HEK293 (cell line): ENCODE measurements around the gene PDGFB.
A peak's percentile ranks its signal among the peaks of the same experiment; 100 is the strongest.

Experiments
- EGR2 ChIP-seq: fragments of 450-650 bp; formaldehyde crosslinking; IDR thresholded peaks from 2 replicates; pipeline ENCODE4 v1.5.1; 2016; ENCODE audit warnings: low read depth, missing biosample characterization, missing genetic modification characterization
- HOXA7 ChIP-seq: sonication (generic); formaldehyde crosslinking; IDR thresholded peaks from 2 replicates; pipeline ENCODE4 v1.8.1; 2022; ENCODE audit warnings: missing genetic modification reagents, borderline replicate concordance
- MYNN ChIP-seq: fragments of 450-650 bp; formaldehyde crosslinking; IDR thresholded peaks from 2 replicates; pipeline ENCODE4 v1.5.1; 2016; ENCODE audit warnings: missing biosample characterization, missing genetic modification characterization, borderline replicate concordance
- REPIN1 ChIP-seq: fragments of 450-650 bp; formaldehyde crosslinking; IDR thresholded peaks from 2 replicates; pipeline ENCODE4 v1.5.1; 2017; ENCODE audit warnings: missing biosample characterization, missing genetic modification characterization, low read depth
- SETDB1 ChIP-seq: IDR thresholded peaks from one replicate; pipeline ENCODE4 v1.6.1; 2017; ENCODE audit warnings: mild to moderate bottlenecking, low read length, moderate library complexity, mixed read lengths; ENCODE audit not compliant: insufficient read length
- SP3 ChIP-seq: fragments of 450-650 bp; formaldehyde crosslinking; IDR thresholded peaks from 2 replicates; pipeline ENCODE4 v1.5.1; 2016; ENCODE audit warnings: missing biosample characterization, missing genetic modification characterization
- ZBTB17 ChIP-seq: fragments of 450-650 bp; formaldehyde crosslinking; IDR thresholded peaks from 2 replicates; pipeline ENCODE4 v1.5.1; 2016; ENCODE audit warnings: missing biosample characterization, missing genetic modification characterization
- ZBTB20 ChIP-seq: fragments of 450-650 bp; formaldehyde crosslinking; IDR thresholded peaks from 2 replicates; pipeline ENCODE4 v1.5.1; 2016; ENCODE audit warnings: missing biosample characterization, missing genetic modification characterization
- ZBTB21 ChIP-seq: fragments of 450-650 bp; formaldehyde crosslinking; IDR thresholded peaks from 2 replicates; pipeline ENCODE4 v1.5.1; 2017; ENCODE audit warnings: missing biosample characterization, missing genetic modification characterization
- ZFP3 ChIP-seq: fragments of 450-650 bp; formaldehyde crosslinking; IDR thresholded peaks from 2 replicates; pipeline ENCODE4 v1.5.1; 2016; ENCODE audit warnings: low read depth, missing biosample characterization, missing genetic modification characterization
- ZNF10 ChIP-seq: fragments of 450-650 bp; formaldehyde crosslinking; IDR thresholded peaks from 2 replicates; pipeline ENCODE4 v1.5.1; 2017; ENCODE audit warnings: missing biosample characterization, missing genetic modification characterization
- ZNF121 ChIP-seq: fragments of 450-650 bp; formaldehyde crosslinking; IDR thresholded peaks from 2 replicates; pipeline ENCODE4 v1.5.1; 2016; ENCODE audit warnings: missing biosample characterization, missing genetic modification characterization
- ZNF140 ChIP-seq: fragments of 450-650 bp; formaldehyde crosslinking; IDR thresholded peaks from 2 replicates; pipeline ENCODE4 v1.5.1; 2016; ENCODE audit warnings: missing biosample characterization, missing genetic modification characterization
- ZNF211 ChIP-seq: fragments of 450-650 bp; formaldehyde crosslinking; IDR thresholded peaks from 2 replicates; pipeline ENCODE4 v1.5.1; 2016; ENCODE audit warnings: low read depth, missing biosample characterization, missing genetic modification characterization
- ZNF274 ChIP-seq, 2 experiments: fragments of 200-500 bp in 1 of 2; fragments of 450-650 bp in 1 of 2; sonication (Bioruptor generic) in 1 of 2; formaldehyde crosslinking in 1 of 2; IDR thresholded peaks; 2 replicates each; pipeline versions ENCODE4 v1.5.1 to v1.6.1; 2014 to 2016; ENCODE audit warnings: borderline replicate concordance in 1 of 2, inconsistent platforms in 1 of 2, low read length in 1 of 2, missing biosample characterization in 1 of 2, missing genetic modification characterization in 1 of 2
- ZNF324 ChIP-seq: fragments of 450-650 bp; formaldehyde crosslinking; IDR thresholded peaks from 2 replicates; pipeline ENCODE4 v1.5.1; 2016; ENCODE audit warnings: missing biosample characterization, missing genetic modification characterization
- ZNF335 ChIP-seq: fragments of 450-650 bp; formaldehyde crosslinking; conservative IDR thresholded peaks from 2 replicates; pipeline ENCODE4 v1.5.1; 2016; ENCODE audit warnings: missing biosample characterization, missing genetic modification characterization
- ZNF404 ChIP-seq: fragments of 450-650 bp; formaldehyde crosslinking; IDR thresholded peaks from 2 replicates; pipeline ENCODE4 v1.5.1; 2017; ENCODE audit warnings: missing biosample characterization, missing genetic modification characterization
- ZNF416 ChIP-seq: fragments of 450-650 bp; formaldehyde crosslinking; IDR thresholded peaks from 2 replicates; pipeline ENCODE4 v1.5.1; 2016; ENCODE audit warnings: missing biosample characterization, missing genetic modification characterization
- ZNF473 ChIP-seq: fragments of 450-650 bp; formaldehyde crosslinking; IDR thresholded peaks from 2 replicates; pipeline ENCODE4 v1.5.1; 2017; ENCODE audit warnings: missing biosample characterization, missing genetic modification characterization
- ZNF48 ChIP-seq: fragments of 450-650 bp; formaldehyde crosslinking; IDR thresholded peaks from 2 replicates; pipeline ENCODE4 v1.5.1; 2016; ENCODE audit warnings: missing biosample characterization, missing genetic modification characterization
- ZNF529 ChIP-seq: fragments of 450-650 bp; formaldehyde crosslinking; IDR thresholded peaks from 2 replicates; pipeline ENCODE4 v1.5.1; 2017; ENCODE audit warnings: missing genetic modification characterization, missing biosample characterization; ENCODE audit not compliant: insufficient replicate concordance
- ZNF623 ChIP-seq: fragments of 450-650 bp; formaldehyde crosslinking; IDR thresholded peaks from 2 replicates; pipeline ENCODE4 v1.5.1; 2016; ENCODE audit warnings: missing biosample characterization, missing genetic modification characterization
- ZNF626 ChIP-seq: fragments of 450-650 bp; sonication (Bioruptor Pico); formaldehyde crosslinking; IDR thresholded peaks from 2 replicates; pipeline ENCODE4 v1.5.1; 2018; ENCODE audit warnings: missing biosample characterization, missing genetic modification characterization, inconsistent platforms
- ZNF629 ChIP-seq: fragments of 450-650 bp; formaldehyde crosslinking; IDR thresholded peaks from 2 replicates; pipeline ENCODE4 v1.5.1; 2017; ENCODE audit warnings: missing biosample characterization, missing genetic modification characterization
- ZNF707 ChIP-seq: fragments of 450-650 bp; formaldehyde crosslinking; IDR thresholded peaks from 2 replicates; pipeline ENCODE4 v1.5.1; 2016; ENCODE audit warnings: missing biosample characterization, missing genetic modification characterization
- ZNF76 ChIP-seq: fragments of 450-650 bp; formaldehyde crosslinking; IDR thresholded peaks from 2 replicates; pipeline ENCODE4; 2016; ENCODE audit warnings: low read depth, missing biosample characterization, missing genetic modification characterization, borderline replicate concordance
- ZNF768 ChIP-seq: fragments of 450-650 bp; formaldehyde crosslinking; IDR thresholded peaks from 2 replicates; pipeline ENCODE4 v1.5.1; 2018; ENCODE audit warnings: missing biosample characterization, mild to moderate bottlenecking, missing genetic modification characterization
- ZSCAN18 ChIP-seq: fragments of 450-650 bp; formaldehyde crosslinking; IDR thresholded peaks from 2 replicates; pipeline ENCODE4 v1.5.1; 2016; ENCODE audit warnings: missing biosample characterization, missing genetic modification characterization
- ZSCAN30 ChIP-seq: fragments of 450-650 bp; IDR thresholded peaks from 2 replicates; pipeline ENCODE4 v1.5.1; 2018; ENCODE audit warnings: missing biosample characterization, mild to moderate bottlenecking, missing genetic modification characterization, moderate library complexity
- TF ChIP-seq, protein P1 (sequence below): fragments of 450-650 bp; formaldehyde crosslinking; IDR thresholded peaks from 2 replicates; pipeline ENCODE4 v1.5.1; 2016; ENCODE audit warnings: missing biosample characterization, missing genetic modification characterization, low read depth
- TF ChIP-seq, protein P2 (sequence below): IDR thresholded peaks from 2 replicates; pipeline ENCODE4 v1.6.1; 2011; ENCODE audit warnings: mild to moderate bottlenecking, low read depth, low read length, borderline replicate concordance
- TF ChIP-seq, protein P3 (sequence below): fragments of 450-650 bp; formaldehyde crosslinking; IDR thresholded peaks from 2 replicates; pipeline ENCODE4; 2016; ENCODE audit warnings: missing biosample characterization, missing genetic modification characterization
- TF ChIP-seq, protein P4 (sequence below): fragments of 450-650 bp; formaldehyde crosslinking; IDR thresholded peaks from 2 replicates; pipeline ENCODE4 v1.5.1; 2017; ENCODE audit warnings: missing biosample characterization, missing genetic modification characterization

Gene PDGFB

GRCh38 chr22:39236321-39237317 lies 8.2 kb downstream of the PDGFB start (continued):
- TF ChIP-seq ZSCAN30 = peak; percentile 48; the same call in 1 of the 2 replicates
- no peak for TF ChIP-seq ZNF274 (IDR thresholded peaks at IDR 0.05; ENCODE audit: low read length)
- no peak for TF ChIP-seq ZNF274 (tag by site-specific recombination; IDR thresholded peaks at IDR 0.05; ENCODE audit: borderline replicate concordance)
- peak; percentile 89 for TF ChIP-seq ZNF629
- no peak for TF ChIP-seq SP3
- TF ChIP-seq, protein P1, sequence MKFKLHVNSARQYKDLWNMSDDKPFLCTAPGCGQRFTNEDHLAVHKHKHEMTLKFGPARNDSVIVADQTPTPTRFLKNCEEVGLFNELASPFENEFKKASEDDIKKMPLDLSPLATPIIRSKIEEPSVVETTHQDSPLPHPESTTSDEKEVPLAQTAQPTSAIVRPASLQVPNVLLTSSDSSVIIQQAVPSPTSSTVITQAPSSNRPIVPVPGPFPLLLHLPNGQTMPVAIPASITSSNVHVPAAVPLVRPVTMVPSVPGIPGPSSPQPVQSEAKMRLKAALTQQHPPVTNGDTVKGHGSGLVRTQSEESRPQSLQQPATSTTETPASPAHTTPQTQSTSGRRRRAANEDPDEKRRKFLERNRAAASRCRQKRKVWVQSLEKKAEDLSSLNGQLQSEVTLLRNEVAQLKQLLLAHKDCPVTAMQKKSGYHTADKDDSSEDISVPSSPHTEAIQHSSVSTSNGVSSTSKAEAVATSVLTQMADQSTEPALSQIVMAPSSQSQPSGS = no peak
- TF ChIP-seq ZBTB21 (tag by site-specific recombination) = peak; percentile 66; the same call in 1 of the 2 replicates
- TF ChIP-seq ZNF335 = peak; percentile 24; the same call in 1 of the 2 replicates
- peak; percentile 77; the same call in 1 of the 2 replicates for TF ChIP-seq ZNF76 (tag by site-specific recombination)
- TF ChIP-seq ZNF626 (tag by site-specific recombination) = no peak
- no peak for TF ChIP-seq REPIN1
- TF ChIP-seq HOXA7 = no peak
- TF ChIP-seq ZNF473 (tag by site-specific recombination) = no peak
- no peak for TF ChIP-seq ZNF121
- no peak for TF ChIP-seq ZFP3 (tag by site-specific recombination)
- no peak for TF ChIP-seq ZNF623 (tag by site-specific recombination)
- TF ChIP-seq, protein P2, sequence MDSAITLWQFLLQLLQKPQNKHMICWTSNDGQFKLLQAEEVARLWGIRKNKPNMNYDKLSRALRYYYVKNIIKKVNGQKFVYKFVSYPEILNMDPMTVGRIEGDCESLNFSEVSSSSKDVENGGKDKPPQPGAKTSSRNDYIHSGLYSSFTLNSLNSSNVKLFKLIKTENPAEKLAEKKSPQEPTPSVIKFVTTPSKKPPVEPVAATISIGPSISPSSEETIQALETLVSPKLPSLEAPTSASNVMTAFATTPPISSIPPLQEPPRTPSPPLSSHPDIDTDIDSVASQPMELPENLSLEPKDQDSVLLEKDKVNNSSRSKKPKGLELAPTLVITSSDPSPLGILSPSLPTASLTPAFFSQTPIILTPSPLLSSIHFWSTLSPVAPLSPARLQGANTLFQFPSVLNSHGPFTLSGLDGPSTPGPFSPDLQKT = no peak
- peak; percentile 42; the same call in 1 of the 2 replicates for TF ChIP-seq ZBTB20 (tag by site-specific recombination)
- TF ChIP-seq ZNF707 (tag by site-specific recombination) = no peak
- TF ChIP-seq, protein P3, sequence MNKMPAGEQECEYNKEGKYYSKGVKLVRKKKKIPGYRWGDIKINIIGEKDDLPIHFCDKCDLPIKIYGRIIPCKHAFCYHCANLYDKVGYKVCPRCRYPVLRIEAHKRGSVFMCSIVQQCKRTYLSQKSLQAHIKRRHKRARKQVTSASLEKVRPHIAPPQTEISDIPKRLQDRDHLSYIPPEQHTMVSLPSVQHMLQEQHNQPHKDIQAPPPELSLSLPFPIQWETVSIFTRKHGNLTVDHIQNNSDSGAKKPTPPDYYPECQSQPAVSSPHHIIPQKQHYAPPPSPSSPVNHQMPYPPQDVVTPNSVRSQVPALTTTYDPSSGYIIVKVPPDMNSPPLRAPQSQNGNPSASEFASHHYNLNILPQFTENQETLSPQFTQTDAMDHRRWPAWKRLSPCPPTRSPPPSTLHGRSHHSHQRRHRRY (tag by site-specific recombination) = no peak
- TF ChIP-seq MYNN (tag by site-specific recombination) = no peak
- TF ChIP-seq ZNF768 = no peak
- TF ChIP-seq ZNF140 = no peak
- peak; percentile 90 for TF ChIP-seq EGR2 (tag by site-specific recombination)
- TF ChIP-seq, protein P4, sequence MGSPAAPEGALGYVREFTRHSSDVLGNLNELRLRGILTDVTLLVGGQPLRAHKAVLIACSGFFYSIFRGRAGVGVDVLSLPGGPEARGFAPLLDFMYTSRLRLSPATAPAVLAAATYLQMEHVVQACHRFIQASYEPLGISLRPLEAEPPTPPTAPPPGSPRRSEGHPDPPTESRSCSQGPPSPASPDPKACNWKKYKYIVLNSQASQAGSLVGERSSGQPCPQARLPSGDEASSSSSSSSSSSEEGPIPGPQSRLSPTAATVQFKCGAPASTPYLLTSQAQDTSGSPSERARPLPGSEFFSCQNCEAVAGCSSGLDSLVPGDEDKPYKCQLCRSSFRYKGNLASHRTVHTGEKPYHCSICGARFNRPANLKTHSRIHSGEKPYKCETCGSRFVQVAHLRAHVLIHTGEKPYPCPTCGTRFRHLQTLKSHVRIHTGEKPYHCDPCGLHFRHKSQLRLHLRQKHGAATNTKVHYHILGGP = no peak
- no peak for TF ChIP-seq ZNF48 (tag by site-specific recombination)
- TF ChIP-seq ZNF10 (tag by site-specific recombination) = peak; percentile 82; the same call in 1 of the 2 replicates
- no peak for TF ChIP-seq ZNF529
- no peak for TF ChIP-seq ZNF416 (tag by site-specific recombination)
- TF ChIP-seq SETDB1 = no peak
- TF ChIP-seq ZNF404 (tag by site-specific recombination) = no peak
- TF ChIP-seq ZNF211 (tag by site-specific recombination) = no peak
- TF ChIP-seq ZSCAN18 (tag by site-specific recombination) = no peak
- peak; percentile 75 for TF ChIP-seq ZNF324 (tag by site-specific recombination)
- peak; percentile 81 for TF ChIP-seq ZBTB17 (tag by site-specific recombination)
